K562 treated with DMSO at 1 percent for 4 hours (cell line): ENCODE data around the gene EXOC6. TPM values are rescaled to one million over a fixed set of nuclear protein-coding genes. Genes with fewer than 3 reads are reported as not detected.

Experiments used
- total RNA-seq: library from RNA; unstranded; fragments of 300-600 nt; gene quantifications from 2 replicates; pipeline ENCODE4 v1.2.3, GENCODE V29; 2022; ENCODE audit not compliant: insufficient read depth

Gene EXOC6, protein sequence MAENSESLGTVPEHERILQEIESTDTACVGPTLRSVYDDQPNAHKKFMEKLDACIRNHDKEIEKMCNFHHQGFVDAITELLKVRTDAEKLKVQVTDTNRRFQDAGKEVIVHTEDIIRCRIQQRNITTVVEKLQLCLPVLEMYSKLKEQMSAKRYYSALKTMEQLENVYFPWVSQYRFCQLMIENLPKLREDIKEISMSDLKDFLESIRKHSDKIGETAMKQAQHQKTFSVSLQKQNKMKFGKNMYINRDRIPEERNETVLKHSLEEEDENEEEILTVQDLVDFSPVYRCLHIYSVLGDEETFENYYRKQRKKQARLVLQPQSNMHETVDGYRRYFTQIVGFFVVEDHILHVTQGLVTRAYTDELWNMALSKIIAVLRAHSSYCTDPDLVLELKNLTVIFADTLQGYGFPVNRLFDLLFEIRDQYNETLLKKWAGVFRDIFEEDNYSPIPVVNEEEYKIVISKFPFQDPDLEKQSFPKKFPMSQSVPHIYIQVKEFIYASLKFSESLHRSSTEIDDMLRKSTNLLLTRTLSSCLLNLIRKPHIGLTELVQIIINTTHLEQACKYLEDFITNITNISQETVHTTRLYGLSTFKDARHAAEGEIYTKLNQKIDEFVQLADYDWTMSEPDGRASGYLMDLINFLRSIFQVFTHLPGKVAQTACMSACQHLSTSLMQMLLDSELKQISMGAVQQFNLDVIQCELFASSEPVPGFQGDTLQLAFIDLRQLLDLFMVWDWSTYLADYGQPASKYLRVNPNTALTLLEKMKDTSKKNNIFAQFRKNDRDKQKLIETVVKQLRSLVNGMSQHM
- 56.0 and 340 TPM in 2 replicates for total RNA-seq

DNA sequence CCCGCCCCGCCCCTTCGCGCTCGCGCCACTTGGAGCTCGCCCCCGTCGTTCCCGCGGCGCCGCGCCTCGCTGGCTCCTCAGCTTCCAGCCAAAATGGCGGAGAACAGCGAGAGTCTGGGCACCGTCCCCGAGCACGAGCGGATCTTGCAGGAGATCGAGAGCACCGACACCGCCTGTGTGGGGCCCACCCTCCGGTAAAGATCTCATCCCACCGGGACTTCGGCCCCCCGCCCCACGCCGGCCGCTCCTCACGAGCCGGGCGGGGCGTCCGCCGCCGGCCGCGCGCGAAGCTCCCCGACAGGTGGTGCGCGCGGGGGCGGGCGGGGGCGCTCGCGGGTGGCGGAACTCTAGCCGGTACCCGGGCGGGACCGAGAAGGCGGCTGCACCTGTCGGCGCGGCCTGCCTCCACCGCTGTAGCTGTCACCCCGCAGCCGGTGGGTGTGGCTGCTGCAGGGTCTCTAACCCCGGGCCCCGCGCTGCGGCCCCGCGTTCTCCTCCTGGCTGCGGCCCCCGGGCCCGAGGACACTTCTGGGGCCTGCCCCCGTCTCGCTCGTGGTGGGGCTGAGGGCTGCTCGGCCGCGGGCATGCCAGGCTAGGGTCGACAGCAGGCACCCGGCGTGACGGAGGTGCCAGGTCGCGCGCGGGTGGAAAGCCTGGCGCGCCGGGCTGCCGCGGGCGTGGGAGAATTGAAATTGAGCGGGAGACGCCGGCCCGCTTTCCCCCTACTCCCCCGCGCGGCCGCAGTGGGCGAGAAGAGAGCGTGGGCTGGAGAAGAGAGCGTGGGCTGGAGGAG lies at the start of gene EXOC6:
Gene EXOC6, plus strand, starts transcription at position 80 of the 793 bp plus-strand sequence. Its CDS starts 14 bp downstream, at position 94.

DNA sequence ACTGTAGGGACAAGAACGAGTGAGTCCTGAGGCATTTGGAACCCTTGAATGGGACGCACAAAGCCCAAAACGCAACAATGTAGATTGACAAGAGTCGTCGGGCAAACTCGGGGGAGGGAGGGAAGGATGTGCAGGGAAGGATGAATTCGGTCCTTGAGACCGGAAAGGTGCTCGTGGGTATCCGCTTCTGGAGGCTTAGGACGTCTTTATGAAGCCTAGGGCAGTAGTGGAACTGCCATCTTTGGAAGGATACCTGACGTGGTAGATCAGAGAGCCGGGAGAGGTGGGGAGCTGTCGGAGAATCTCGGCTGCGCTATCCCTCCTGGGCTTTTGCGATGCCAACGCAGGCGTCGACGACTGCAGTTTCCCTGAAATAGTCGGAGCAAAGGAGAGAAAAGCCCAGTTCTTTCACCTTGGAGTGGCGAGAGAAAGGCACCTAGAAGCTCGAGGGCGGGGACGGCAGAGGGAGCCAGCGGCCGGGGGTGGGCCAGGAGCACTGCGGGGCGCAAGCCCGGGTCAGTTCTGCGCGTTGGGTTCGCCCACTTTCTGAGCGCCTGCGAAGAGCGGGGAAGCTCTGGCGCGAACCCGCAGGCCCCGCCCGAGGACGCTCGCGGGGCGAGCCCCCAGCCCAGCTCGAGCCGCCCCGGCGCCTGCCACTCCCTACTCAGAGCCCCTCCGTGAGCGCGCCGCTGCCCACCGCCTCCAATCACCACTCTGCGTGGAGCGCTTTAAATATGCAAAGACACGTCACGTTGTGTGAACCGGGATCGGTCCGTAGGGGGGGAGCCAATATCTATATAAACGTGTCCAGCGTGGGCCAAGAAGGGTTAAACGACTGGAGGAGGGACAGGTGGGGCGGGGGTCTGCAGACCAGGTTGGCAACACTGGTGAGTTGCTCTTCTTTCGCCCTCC lies 211.9 kb downstream of the EXOC6 start, which contains the start of gene CYP26C1:
Gene CYP26C1, plus strand, starts transcription at position 824 of the 912 bp plus-strand sequence. CDS start 466 bp downstream, outside the sequence.

DNA sequence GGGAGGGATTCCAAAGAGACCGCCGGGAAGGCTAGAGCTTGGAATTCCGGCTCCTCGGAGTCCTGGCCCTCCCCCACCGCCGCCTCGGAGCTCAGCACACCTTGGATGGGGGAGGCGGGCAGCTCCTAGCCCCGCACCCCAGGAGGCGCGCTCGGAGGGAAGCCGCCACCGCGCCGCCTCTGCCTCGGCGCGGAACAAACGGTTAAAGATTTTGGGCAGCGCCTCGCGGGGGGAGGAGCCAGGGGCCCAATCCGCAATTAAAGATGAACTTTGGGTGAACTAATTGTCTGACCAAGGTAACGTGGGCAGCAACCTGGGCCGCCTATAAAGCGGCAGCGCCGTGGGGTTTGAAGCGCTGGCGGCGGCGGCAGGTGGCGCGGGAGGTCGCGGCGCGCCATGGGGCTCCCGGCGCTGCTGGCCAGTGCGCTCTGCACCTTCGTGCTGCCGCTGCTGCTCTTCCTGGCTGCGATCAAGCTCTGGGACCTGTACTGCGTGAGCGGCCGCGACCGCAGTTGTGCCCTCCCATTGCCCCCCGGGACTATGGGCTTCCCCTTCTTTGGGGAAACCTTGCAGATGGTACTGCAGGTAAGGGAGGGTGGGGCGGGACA lies 225.3 kb downstream of the EXOC6 start, which contains the start of gene CYP26A1:
Gene CYP26A1, plus strand, starts transcription at position 355 of the 608 bp plus-strand sequence. Its CDS starts 42 bp downstream, at position 397.

Other genes with a start within 250 kb of the EXOC6 start
- gene HHEX, start 158.6 kb upstream of the EXOC6 start, total RNA-seq, result 26.8 and 43.6 TPM in 2 replicates
- gene CYP26C1, start 212.3 kb downstream of the EXOC6 start, total RNA-seq, result not detected in 2 replicates
- 1.8 and 2.9 TPM in 2 replicates for gene CYP26A1, start 225.4 kb downstream of the EXOC6 start, total RNA-seq